ENCODE data around the gene ZFC3H1. TPM values are rescaled to one million over a fixed set of nuclear protein-coding genes. Genes with fewer than 3 reads are reported as not detected.

Gene ZFC3H1
- total RNA-seq, 1 donor from 2014 or later = 51.7 TPM

DNA sequence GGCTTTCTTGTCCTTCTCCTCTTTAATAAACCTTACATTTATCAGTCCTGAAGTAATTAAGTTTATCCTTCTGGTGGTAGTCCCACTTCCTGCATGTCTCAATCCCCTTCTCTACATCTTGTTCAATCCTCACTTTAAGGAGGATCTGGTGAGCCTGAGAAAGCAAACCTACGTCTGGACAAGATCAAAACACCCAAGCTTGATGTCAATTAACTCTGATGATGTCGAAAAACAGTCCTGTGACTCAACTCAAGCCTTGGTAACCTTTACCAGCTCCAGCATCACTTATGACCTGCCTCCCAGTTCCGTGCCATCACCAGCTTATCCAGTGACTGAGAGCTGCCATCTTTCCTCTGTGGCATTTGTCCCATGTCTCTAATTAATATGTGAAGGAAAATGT lies 79.3 kb downstream of the ZFC3H1 start:
- Histone ChIP-seq H3K27me3 (ENCODE audit: insufficient read depth, low read length) (no peaks in the 10 kb centered on the region), H3K4me2 (ENCODE audit: low read length) (no peak overlapping the region), H3K79me2 (ENCODE audit: insufficient read depth, low read length) (no peaks in the 10 kb centered on the region), H2AFZ (ENCODE audit: low read depth, low read length) (no peak overlapping the region), H3K36me3 (ENCODE audit: insufficient read depth, low read length) (no peaks in the 10 kb centered on the region), H4K20me1 (ENCODE audit: insufficient read depth, low read length) (no peaks in the 10 kb centered on the region), H3K4me1 (ENCODE audit: insufficient read depth, low read length) (peaks cover 4% of the 10 kb centered on the region), H3K9ac (ENCODE audit: low read length) (no peak overlapping the region), H3K9me3 (ENCODE audit: insufficient read depth, low read depth, low read length) (no peaks in the 10 kb centered on the region), H3K4me3 (ENCODE audit: insufficient read depth, low read depth, low read length) (no peak overlapping the region), H3K27ac (ENCODE audit: low read depth, low read length) (no peak overlapping the region)
- Mint-ChIP-seq H3K27ac (ENCODE audit: unreplicated experiment) (no peak overlapping the region), H3K9me3 (ENCODE audit: unreplicated experiment) (no peaks in the 10 kb centered on the region), H3K27me3 (ENCODE audit: low read depth, unreplicated experiment) (no peaks in the 10 kb centered on the region), H3K4me3 (ENCODE audit: unreplicated experiment) (no peak overlapping the region), H3K4me1 (ENCODE audit: low read depth, unreplicated experiment) (peaks cover 8% of the 10 kb centered on the region), H3K36me3 (ENCODE audit: low read depth, unreplicated experiment) (no peaks in the 10 kb centered on the region)
- no peak for TF ChIP-seq EZH2 (IDR thresholded peaks at IDR 0.05; ENCODE audit: insufficient read depth, low read length)
- TF ChIP-seq, protein P1, sequence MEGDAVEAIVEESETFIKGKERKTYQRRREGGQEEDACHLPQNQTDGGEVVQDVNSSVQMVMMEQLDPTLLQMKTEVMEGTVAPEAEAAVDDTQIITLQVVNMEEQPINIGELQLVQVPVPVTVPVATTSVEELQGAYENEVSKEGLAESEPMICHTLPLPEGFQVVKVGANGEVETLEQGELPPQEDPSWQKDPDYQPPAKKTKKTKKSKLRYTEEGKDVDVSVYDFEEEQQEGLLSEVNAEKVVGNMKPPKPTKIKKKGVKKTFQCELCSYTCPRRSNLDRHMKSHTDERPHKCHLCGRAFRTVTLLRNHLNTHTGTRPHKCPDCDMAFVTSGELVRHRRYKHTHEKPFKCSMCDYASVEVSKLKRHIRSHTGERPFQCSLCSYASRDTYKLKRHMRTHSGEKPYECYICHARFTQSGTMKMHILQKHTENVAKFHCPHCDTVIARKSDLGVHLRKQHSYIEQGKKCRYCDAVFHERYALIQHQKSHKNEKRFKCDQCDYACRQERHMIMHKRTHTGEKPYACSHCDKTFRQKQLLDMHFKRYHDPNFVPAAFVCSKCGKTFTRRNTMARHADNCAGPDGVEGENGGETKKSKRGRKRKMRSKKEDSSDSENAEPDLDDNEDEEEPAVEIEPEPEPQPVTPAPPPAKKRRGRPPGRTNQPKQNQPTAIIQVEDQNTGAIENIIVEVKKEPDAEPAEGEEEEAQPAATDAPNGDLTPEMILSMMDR (IDR thresholded peaks at IDR 0.05; ENCODE audit: insufficient read depth, low read depth, low read length) = no peak
- no peak for FAIRE-seq
- DNase-seq (ENCODE audit: low read depth) = no peak

DNA sequence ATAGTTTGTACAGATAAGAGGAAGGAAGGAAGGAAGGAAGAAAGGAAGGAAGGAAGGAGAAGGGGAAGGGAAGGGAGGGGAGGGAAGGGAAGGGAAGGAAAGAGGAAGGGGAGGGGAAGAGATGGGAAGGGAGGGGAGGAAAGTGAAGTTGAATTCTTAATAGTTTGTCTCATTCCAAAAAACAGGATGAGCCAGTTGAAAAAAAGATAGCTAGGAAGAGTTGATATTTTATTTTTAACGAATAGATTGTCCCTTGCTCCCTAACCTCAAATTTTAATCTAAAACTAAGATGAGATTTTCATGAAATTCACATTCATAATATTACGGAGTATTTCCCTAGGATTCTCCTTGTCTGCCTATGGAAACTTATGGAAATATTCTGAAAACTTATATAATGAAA lies 80.7 kb downstream of the ZFC3H1 start:
- Histone ChIP-seq H4K20me1 (ENCODE audit: insufficient read depth, low read length) (no peaks in the 10 kb centered on the region), H3K4me1 (ENCODE audit: insufficient read depth, low read length) (peaks cover 4% of the 10 kb centered on the region), H3K4me3 (ENCODE audit: insufficient read depth, low read depth, low read length) (no peak overlapping the region), H3K9ac (ENCODE audit: low read length) (no peak overlapping the region), H3K9me3 (ENCODE audit: insufficient read depth, low read depth, low read length) (no peaks in the 10 kb centered on the region), H3K27ac (ENCODE audit: low read depth, low read length) (no peak overlapping the region), H3K36me3 (ENCODE audit: insufficient read depth, low read length) (no peaks in the 10 kb centered on the region), H2AFZ (ENCODE audit: low read depth, low read length) (no peak overlapping the region), H3K27me3 (ENCODE audit: insufficient read depth, low read length) (no peaks in the 10 kb centered on the region), H3K79me2 (ENCODE audit: insufficient read depth, low read length) (no peaks in the 10 kb centered on the region), H3K4me2 (ENCODE audit: low read length) (no peak overlapping the region)
- FAIRE-seq (no peak), DNase-seq (ENCODE audit: low read depth) (no peak)
- H3K27ac Mint-ChIP-seq (ENCODE audit: unreplicated experiment) = no peak overlapping the region
- peaks cover 8% of the 10 kb centered on the region for H3K4me1 Mint-ChIP-seq (ENCODE audit: low read depth, unreplicated experiment)
- TF ChIP-seq, protein P1 (IDR thresholded peaks at IDR 0.05; ENCODE audit: insufficient read depth, low read depth, low read length) = no peak
- TF ChIP-seq EZH2 (IDR thresholded peaks at IDR 0.05; ENCODE audit: insufficient read depth, low read length) = no peak
- no peaks in the 10 kb centered on the region for H3K9me3 Mint-ChIP-seq (ENCODE audit: unreplicated experiment)
- no peak overlapping the region for H3K4me3 Mint-ChIP-seq (ENCODE audit: unreplicated experiment)
- H3K27me3 Mint-ChIP-seq (ENCODE audit: low read depth, unreplicated experiment) = no peaks in the 10 kb centered on the region
- no peaks in the 10 kb centered on the region for H3K36me3 Mint-ChIP-seq (ENCODE audit: low read depth, unreplicated experiment)

DNA sequence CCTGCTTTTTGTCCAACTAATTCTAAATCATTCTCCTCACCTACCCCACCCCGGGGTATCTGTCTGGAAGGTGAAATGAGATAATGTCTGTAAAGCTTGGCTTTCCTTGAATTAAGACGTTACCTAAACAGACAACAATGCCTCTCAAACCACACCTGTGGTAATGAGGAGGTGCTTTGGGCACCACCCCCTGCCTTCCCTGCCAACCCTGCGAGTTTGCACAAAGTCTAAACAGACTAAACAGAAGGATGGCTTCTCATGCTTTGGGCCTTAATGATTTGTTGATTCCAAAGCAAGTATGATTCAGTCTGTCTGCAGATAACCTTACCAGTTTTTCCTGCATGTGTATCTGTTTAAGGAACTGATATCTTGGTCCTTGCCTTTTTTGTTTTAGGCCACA lies 82.4 kb downstream of the ZFC3H1 start:
- H3K36me3 Mint-ChIP-seq (ENCODE audit: low read depth, unreplicated experiment) = no peaks in the 10 kb centered on the region
- Histone ChIP-seq H3K4me3 (ENCODE audit: insufficient read depth, low read depth, low read length) (no peak overlapping the region), H3K9ac (ENCODE audit: low read length) (no peak overlapping the region)

More for the DNA sequence above, 82.4 kb downstream of the ZFC3H1 start:
- H3K4me1 Mint-ChIP-seq (ENCODE audit: low read depth, unreplicated experiment) = peaks cover 8% of the 10 kb centered on the region
- Histone ChIP-seq H3K9me3 (ENCODE audit: insufficient read depth, low read depth, low read length) (no peaks in the 10 kb centered on the region), H3K4me1 (ENCODE audit: insufficient read depth, low read length) (peaks cover 4% of the 10 kb centered on the region), H3K36me3 (ENCODE audit: insufficient read depth, low read length) (no peaks in the 10 kb centered on the region), H2AFZ (ENCODE audit: low read depth, low read length) (no peak overlapping the region), H3K27ac (ENCODE audit: low read depth, low read length) (no peak overlapping the region), H3K4me2 (ENCODE audit: low read length) (no peak overlapping the region), H3K27me3 (ENCODE audit: insufficient read depth, low read length) (no peaks in the 10 kb centered on the region), H4K20me1 (ENCODE audit: insufficient read depth, low read length) (no peaks in the 10 kb centered on the region), H3K79me2 (ENCODE audit: insufficient read depth, low read length) (no peaks in the 10 kb centered on the region)
- DNase-seq (ENCODE audit: low read depth) (peak; percentile 65), FAIRE-seq (no peak)
- H3K9me3 Mint-ChIP-seq (ENCODE audit: unreplicated experiment) = no peaks in the 10 kb centered on the region
- H3K27me3 Mint-ChIP-seq (ENCODE audit: low read depth, unreplicated experiment) = no peaks in the 10 kb centered on the region
- TF ChIP-seq EZH2 (IDR thresholded peaks at IDR 0.05; ENCODE audit: insufficient read depth, low read length) = no peak
- TF ChIP-seq, protein P1 (IDR thresholded peaks at IDR 0.05; ENCODE audit: insufficient read depth, low read depth, low read length) = no peak
- H3K4me3 Mint-ChIP-seq (ENCODE audit: unreplicated experiment) = peak overlapping the region; percentile 23
- peak overlapping the region; percentile 77 for H3K27ac Mint-ChIP-seq (ENCODE audit: unreplicated experiment)
